SK-N-SH (cell line): Measurements from ENCODE around the gene KIFAP3. TPM values are rescaled to one million over a fixed set of nuclear protein-coding genes. Genes with fewer than 3 reads are reported as not detected.

Source experiments
- CTCF ChIA-PET: fragments of 300-600, 350-600 bp; formaldehyde crosslinking; extraction: SDS; loops from one replicate; lab custom pipeline; 2021; lab: Yijun Ruan, JAX
- POLR2A ChIA-PET: fragments of 350-600 bp; sonication (Branson Sonifier 250); formaldehyde crosslinking; extraction: SDS; loops from one replicate; lab custom pipeline; 2020; ENCODE audit warnings: antibody characterized with exemption, inconsistent platforms; lab: Yijun Ruan, JAX
- DNase-seq: peaks from one replicate; pipeline ENCODE4 v3.0.0; 2012
- H2AFZ ChIP-seq: fragments of 200-600 bp; sonication (generic); 2 replicates; pipeline ENCODE4 v1.8.1; 2016; ENCODE audit warnings: antibody characterized with exemption, mild to moderate bottlenecking, low read depth
- H3F3A ChIP-seq: fragments of 200-600 bp; sonication (generic); replicated peaks from 2 replicates; pipeline ENCODE3; 2016; ENCODE audit warnings: antibody characterized with exemption, mild to moderate bottlenecking; ENCODE audit not compliant: insufficient read depth
- H3K27ac ChIP-seq, 2 experiments: fragments of 200-500 bp in 1 of 2; fragments of 200-600 bp in 1 of 2; sonication (Bioruptor generic) in 1 of 2; sonication (generic), shearing (Covaris generic) in 1 of 2; 2 replicates each; pipeline versions ENCODE4 v1.5.1 to v1.6.1; 2014 to 2016; ENCODE audit warnings: low read depth in 2 of 2, inconsistent platforms in 1 of 2, low read length in 1 of 2, mild to moderate bottlenecking in 1 of 2, mixed read lengths in 1 of 2
- H3K27me3 ChIP-seq: fragments of 200-600 bp; sonication (generic), shearing (Covaris generic); 2 replicates; pipeline ENCODE4 v1.6.1; 2016; ENCODE audit warnings: mixed run types; ENCODE audit not compliant: insufficient read depth
- H3K36me3 ChIP-seq, 2 experiments: fragments of 200-500 bp in 1 of 2; fragments of 200-600 bp in 1 of 2; sonication (Bioruptor generic) in 1 of 2; sonication (generic) in 1 of 2; replicated peaks in 1 of 2; 2 replicates each; pipeline versions ENCODE3 to v1.5.1; 2014 to 2016; ENCODE audit warnings: low read length in 1 of 2, mild to moderate bottlenecking in 1 of 2; ENCODE audit not compliant: insufficient read depth in 2 of 2, control insufficient read depth in 1 of 2
- H3K4me1 ChIP-seq, 2 experiments: fragments of 200-500 bp in 1 of 2; fragments of 200-600 bp in 1 of 2; sonication (Bioruptor generic) in 1 of 2; sonication (generic), shearing (Covaris generic) in 1 of 2; 2 replicates each; pipeline versions ENCODE4 v1.5.1 to v1.6.1; 2014 to 2016; ENCODE audit warnings: low read depth in 1 of 2, low read length in 1 of 2, mixed run types in 1 of 2; ENCODE audit not compliant: insufficient read depth in 2 of 2, control insufficient read depth in 1 of 2
- H3K4me2 ChIP-seq: fragments of 200-600 bp; sonication (generic), shearing (Covaris generic); 2 replicates; pipeline ENCODE4 v1.6.1; 2017; ENCODE audit warnings: mixed run types
- H3K4me3 ChIP-seq, 2 experiments: fragments of 200-500 bp in 1 of 2; fragments of 200-600 bp in 1 of 2; sonication (Bioruptor generic) in 1 of 2; sonication (generic), shearing (Covaris generic) in 1 of 2; 2 replicates each; pipeline versions ENCODE4 v1.5.1 to v1.8.1; 2014 to 2016; ENCODE audit warnings: low read depth in 2 of 2, inconsistent platforms in 1 of 2, low read length in 1 of 2, mild to moderate bottlenecking in 1 of 2, mixed read lengths in 1 of 2, moderate library complexity in 1 of 2
- H3K79me2 ChIP-seq: fragments of 200-600 bp; sonication (generic); 2 replicates; pipeline ENCODE4 v1.8.1; 2017; ENCODE audit warnings: mild to moderate bottlenecking; ENCODE audit not compliant: insufficient read depth
- H3K9ac ChIP-seq: fragments of 200-600 bp; sonication (generic); 2 replicates; pipeline ENCODE4 v1.6.1; 2017; ENCODE audit warnings: mixed run types
- H3K9me2 ChIP-seq: fragments of 200-600 bp; sonication (generic); 2 replicates; pipeline ENCODE4 v1.6.1; 2017; ENCODE audit warnings: mixed run types
- H3K9me3 ChIP-seq: fragments of 200-600 bp; sonication (generic); 2 replicates; pipeline ENCODE4 v1.6.1; 2017; ENCODE audit warnings: mixed run types, mild to moderate bottlenecking, moderate library complexity
- H4K20me1 ChIP-seq: fragments of 200-600 bp; sonication (generic); 2 replicates; pipeline ENCODE4 v1.6.1; 2017; ENCODE audit warnings: mild to moderate bottlenecking, mixed run types; ENCODE audit not compliant: insufficient read depth
- CHD2 ChIP-seq: fragments of 150-350 bp; IDR thresholded peaks from 2 replicates; pipeline ENCODE4 v1.6.1; 2018; ENCODE audit warnings: low read length; ENCODE audit not compliant: partially characterized antibody
- ELF1 ChIP-seq: IDR thresholded peaks from 2 replicates; pipeline ENCODE4 v1.4.0; 2012
- EP300 ChIP-seq, 2 experiments: IDR thresholded peaks; 2 replicates each; pipeline versions ENCODE4 v1.4.0 to v1.6.1; 2012; ENCODE audit warnings: borderline replicate concordance in 1 of 2, low read depth in 1 of 2, low read length in 1 of 2
- EZH2phosphoT487 ChIP-seq: fragments of 200-600 bp; sonication (generic); IDR thresholded peaks from 2 replicates; pipeline ENCODE4 v1.6.1; 2017; ENCODE audit warnings: low read depth, mixed run types, mild to moderate bottlenecking, antibody characterized with exemption, moderate library complexity, borderline replicate concordance
- FOSL2 ChIP-seq: IDR thresholded peaks from 2 replicates; pipeline ENCODE4 v1.4.0; 2012; ENCODE audit warnings: low read depth, mild to moderate bottlenecking, moderate library complexity, borderline replicate concordance
- FOXJ3 ChIP-seq: sonication (generic); formaldehyde crosslinking; IDR thresholded peaks from 2 replicates; pipeline ENCODE4 v1.5.1; 2020; ENCODE audit warnings: mild to moderate bottlenecking, missing genetic modification reagents
- FOXM1 ChIP-seq: IDR thresholded peaks from 2 replicates; pipeline ENCODE4 v1.4.0; 2012; ENCODE audit warnings: low read depth, mild to moderate bottlenecking
- GABPA ChIP-seq: IDR thresholded peaks from 2 replicates; pipeline ENCODE4 v1.4.0; 2012; ENCODE audit warnings: low read depth, mild to moderate bottlenecking
- GATA2 ChIP-seq: sonication (generic); formaldehyde crosslinking; IDR thresholded peaks from 2 replicates; pipeline ENCODE4 v1.5.0; 2020; ENCODE audit warnings: mild to moderate bottlenecking, missing genetic modification reagents
- JUND ChIP-seq: IDR thresholded peaks from 2 replicates; pipeline ENCODE4 v1.4.0; 2012
- MEF2A ChIP-seq: IDR thresholded peaks from 2 replicates; pipeline ENCODE4 v1.4.0; 2012; ENCODE audit warnings: low read depth, borderline replicate concordance
- MXI1 ChIP-seq: IDR thresholded peaks from 2 replicates; pipeline ENCODE4 v1.6.1; 2012; ENCODE audit warnings: mild to moderate bottlenecking, low read depth, low read length, improper control_type of control experiment
- NFIC ChIP-seq: IDR thresholded peaks from 2 replicates; pipeline ENCODE4 v1.4.0; 2012; ENCODE audit warnings: borderline replicate concordance
- RCOR1 ChIP-seq: fragments of 150-350 bp; IDR thresholded peaks from 2 replicates; pipeline ENCODE4 v1.6.1; 2017; ENCODE audit warnings: antibody characterized with exemption, low read length
- RFX5 ChIP-seq: IDR thresholded peaks from 2 replicates; pipeline ENCODE4 v1.6.1; 2012; ENCODE audit warnings: mild to moderate bottlenecking, improper control_type of control experiment, low read length
- RXRA ChIP-seq: IDR thresholded peaks from 2 replicates; pipeline ENCODE4 v1.4.0; 2012; ENCODE audit warnings: low read depth, mild to moderate bottlenecking, borderline replicate concordance
- SMC3 ChIP-seq: IDR thresholded peaks from 2 replicates; pipeline ENCODE4 v1.6.1; 2012; ENCODE audit warnings: low read depth, low read length, improper control_type of control experiment
- YY1 ChIP-seq: IDR thresholded peaks from 2 replicates; pipeline ENCODE4 v1.4.0; 2012; ENCODE audit warnings: low read depth, mild to moderate bottlenecking
- WGBS: methylation state at CpG from one replicate; pipeline ENCODE4 v1.1.6; 2017; ENCODE audit warnings: low lambda C conversion rate; 5-methylcytosine and 5-hydroxymethylcytosine counted together
- polyA plus RNA-seq, 3 experiments: library from polyadenylated mRNA; depleted of rRNA; stranded (reverse); fragments of >200 nt; gene quantifications; 2 replicates each; pipeline ENCODE4 v1.2.3, GENCODE V29; 2012
- TF ChIP-seq, protein P1 (sequence below): fragments of 200-600 bp; sonication (generic); IDR thresholded peaks from 2 replicates; pipeline ENCODE4 v1.6.1; 2017; ENCODE audit warnings: antibody characterized with exemption, mild to moderate bottlenecking, moderate library complexity
- TF ChIP-seq, protein P2 (sequence below): IDR thresholded peaks from 2 replicates; pipeline ENCODE4 v1.4.0; 2012; ENCODE audit warnings: low read depth, borderline replicate concordance
- TF ChIP-seq, protein P3 (sequence below): IDR thresholded peaks from 2 replicates; pipeline ENCODE4 v1.4.0; 2012; ENCODE audit warnings: low read depth, borderline replicate concordance
- TF ChIP-seq, protein P4 (sequence below): fragments of 150-350 bp; IDR thresholded peaks from 2 replicates; pipeline ENCODE4 v1.6.1; 2016; ENCODE audit warnings: mild to moderate bottlenecking, low read depth, low read length
- TF ChIP-seq, protein P5 (sequence below): IDR thresholded peaks from 2 replicates; pipeline ENCODE4; 2012
- TF ChIP-seq, protein P6 (sequence below): IDR thresholded peaks from 2 replicates; pipeline ENCODE4 v1.4.0; 2012; ENCODE audit warnings: low read depth

Gene KIFAP3
- polyA plus RNA-seq, 1 of the 3 experiments (the other 2 are of a cell fraction) = 10.7 TPM

DNA sequence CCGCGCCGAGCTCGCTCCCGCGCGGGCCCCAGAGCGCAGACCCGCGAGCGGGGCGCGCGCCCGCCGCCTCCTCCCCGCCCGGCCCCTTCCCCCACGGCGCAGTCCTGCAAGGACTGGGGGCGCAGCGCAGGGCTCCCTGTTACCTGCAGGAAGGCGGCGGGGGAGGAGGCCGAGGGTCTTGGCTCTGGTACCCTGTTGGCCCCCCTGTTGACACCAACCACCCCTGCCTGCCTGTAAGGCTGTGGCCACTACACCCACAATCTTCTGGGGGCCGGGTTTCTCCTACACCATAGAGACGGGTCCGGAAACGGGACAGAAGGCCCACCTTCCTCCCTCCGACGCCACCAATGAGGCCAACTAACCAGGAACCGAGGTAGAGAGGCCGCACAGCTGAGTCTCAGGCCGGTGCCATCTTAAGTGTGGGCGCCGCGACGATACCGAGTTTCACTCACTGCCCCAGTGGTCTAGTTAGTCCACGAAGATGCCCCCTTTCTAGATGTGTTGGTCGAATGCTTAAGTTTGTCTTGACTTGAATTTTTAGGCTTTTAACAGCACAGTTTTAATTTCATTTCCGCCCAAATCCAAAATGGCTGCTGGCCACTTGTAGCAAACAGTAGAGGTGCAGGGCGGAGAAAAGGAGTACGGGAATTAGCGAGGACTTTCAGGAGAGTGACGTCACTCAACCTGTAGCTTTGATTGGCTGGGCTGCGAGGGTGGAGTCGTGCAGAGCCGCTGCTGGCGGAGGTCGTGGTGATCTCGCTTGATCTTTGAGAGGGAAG, 180.7 kb downstream of the KIFAP3 start, which contains the start of gene SCYL3:
Gene SCYL3 (minus strand): TSS at position 252 of the 779 bp plus-strand sequence. CDS start 5,056 bp downstream, outside the sequence.
- Histone ChIP-seq H3F3A (peaks cover 5% of the 10 kb centered on the region), H3K9ac (peak within 1 kb of the TSS; percentile 98), H3K4me3 (peak within 1 kb of the TSS; percentile 90 to 95), H3K27ac (peak within 1 kb of the TSS; percentile 91 to 96), H3K79me2 (peaks cover 45% of the 10 kb centered on the region), H3K4me2 (peak within 1 kb of the TSS; percentile 80), H3K36me3 (no peaks in the 10 kb centered on the region), H3K9me3 (no peaks in the 10 kb centered on the region), H3K4me1 (peaks cover 14 to 20% of the 10 kb centered on the region in 2 experiments; a peak in 3 of 4 replicates), H4K20me1 (no peaks in the 10 kb centered on the region), H3K27me3 (no peaks in the 10 kb centered on the region), H2AFZ (peak within 1 kb of the TSS; percentile 99), H3K9me2 (no peaks in the 10 kb centered on the region)
- POLR2A ChIA-PET = interaction anchor here (0.6 to 1.7 kb wide), 7 partner anchors 8 to 638 kb away, joined by 3 to 15 read pairs (median 5); partner anchors contain the start of genes GORAB, KIFAP3 and METTL18
- CTCF ChIA-PET = interaction anchor here (0.6 to 1.4 kb wide), 3 partner anchors 21 to 111 kb away, joined by 3 to 5 read pairs (median 4); no protein-coding TSS in a partner anchor
- DNase-seq = peak; percentile 92
- WGBS = 0% methylated on average over 31 of the region's 52 CpGs
- no peak for TF ChIP-seq FOXM1
- no peak for TF ChIP-seq RCOR1
- TF ChIP-seq ELF1 = peak; percentile 99
- TF ChIP-seq FOSL2 = no peak
- TF ChIP-seq MEF2A = no peak
- no peak for TF ChIP-seq FOXJ3
- TF ChIP-seq GABPA = peak; percentile 88
- peak; percentile 100 for TF ChIP-seq YY1
- TF ChIP-seq NFIC = no peak; the same call in 1 of the 2 replicates
- peak; percentile 15 to 21; a peak in 1 of 4 replicates for TF ChIP-seq EP300 (IDR thresholded peaks at IDR 0.05; ENCODE audit: borderline replicate concordance in 1 of 2, low read depth in 1 of 2, low read length in 1 of 2)
- TF ChIP-seq RFX5 = peak; percentile 95
- no peak for TF ChIP-seq JUND
- TF ChIP-seq, protein P1, sequence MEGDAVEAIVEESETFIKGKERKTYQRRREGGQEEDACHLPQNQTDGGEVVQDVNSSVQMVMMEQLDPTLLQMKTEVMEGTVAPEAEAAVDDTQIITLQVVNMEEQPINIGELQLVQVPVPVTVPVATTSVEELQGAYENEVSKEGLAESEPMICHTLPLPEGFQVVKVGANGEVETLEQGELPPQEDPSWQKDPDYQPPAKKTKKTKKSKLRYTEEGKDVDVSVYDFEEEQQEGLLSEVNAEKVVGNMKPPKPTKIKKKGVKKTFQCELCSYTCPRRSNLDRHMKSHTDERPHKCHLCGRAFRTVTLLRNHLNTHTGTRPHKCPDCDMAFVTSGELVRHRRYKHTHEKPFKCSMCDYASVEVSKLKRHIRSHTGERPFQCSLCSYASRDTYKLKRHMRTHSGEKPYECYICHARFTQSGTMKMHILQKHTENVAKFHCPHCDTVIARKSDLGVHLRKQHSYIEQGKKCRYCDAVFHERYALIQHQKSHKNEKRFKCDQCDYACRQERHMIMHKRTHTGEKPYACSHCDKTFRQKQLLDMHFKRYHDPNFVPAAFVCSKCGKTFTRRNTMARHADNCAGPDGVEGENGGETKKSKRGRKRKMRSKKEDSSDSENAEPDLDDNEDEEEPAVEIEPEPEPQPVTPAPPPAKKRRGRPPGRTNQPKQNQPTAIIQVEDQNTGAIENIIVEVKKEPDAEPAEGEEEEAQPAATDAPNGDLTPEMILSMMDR = no peak
- TF ChIP-seq, protein P2, sequence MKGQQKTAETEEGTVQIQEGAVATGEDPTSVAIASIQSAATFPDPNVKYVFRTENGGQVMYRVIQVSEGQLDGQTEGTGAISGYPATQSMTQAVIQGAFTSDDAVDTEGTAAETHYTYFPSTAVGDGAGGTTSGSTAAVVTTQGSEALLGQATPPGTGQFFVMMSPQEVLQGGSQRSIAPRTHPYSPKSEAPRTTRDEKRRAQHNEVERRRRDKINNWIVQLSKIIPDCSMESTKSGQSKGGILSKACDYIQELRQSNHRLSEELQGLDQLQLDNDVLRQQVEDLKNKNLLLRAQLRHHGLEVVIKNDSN = no peak
- peak; percentile 74 for TF ChIP-seq CHD2
- no peak for TF ChIP-seq RXRA
- TF ChIP-seq, protein P3, sequence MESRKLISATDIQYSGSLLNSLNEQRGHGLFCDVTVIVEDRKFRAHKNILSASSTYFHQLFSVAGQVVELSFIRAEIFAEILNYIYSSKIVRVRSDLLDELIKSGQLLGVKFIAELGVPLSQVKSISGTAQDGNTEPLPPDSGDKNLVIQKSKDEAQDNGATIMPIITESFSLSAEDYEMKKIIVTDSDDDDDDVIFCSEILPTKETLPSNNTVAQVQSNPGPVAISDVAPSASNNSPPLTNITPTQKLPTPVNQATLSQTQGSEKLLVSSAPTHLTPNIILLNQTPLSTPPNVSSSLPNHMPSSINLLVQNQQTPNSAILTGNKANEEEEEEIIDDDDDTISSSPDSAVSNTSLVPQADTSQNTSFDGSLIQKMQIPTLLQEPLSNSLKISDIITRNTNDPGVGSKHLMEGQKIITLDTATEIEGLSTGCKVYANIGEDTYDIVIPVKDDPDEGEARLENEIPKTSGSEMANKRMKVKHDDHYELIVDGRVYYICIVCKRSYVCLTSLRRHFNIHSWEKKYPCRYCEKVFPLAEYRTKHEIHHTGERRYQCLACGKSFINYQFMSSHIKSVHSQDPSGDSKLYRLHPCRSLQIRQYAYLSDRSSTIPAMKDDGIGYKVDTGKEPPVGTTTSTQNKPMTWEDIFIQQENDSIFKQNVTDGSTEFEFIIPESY = peak; percentile 94
- TF ChIP-seq, protein P4, sequence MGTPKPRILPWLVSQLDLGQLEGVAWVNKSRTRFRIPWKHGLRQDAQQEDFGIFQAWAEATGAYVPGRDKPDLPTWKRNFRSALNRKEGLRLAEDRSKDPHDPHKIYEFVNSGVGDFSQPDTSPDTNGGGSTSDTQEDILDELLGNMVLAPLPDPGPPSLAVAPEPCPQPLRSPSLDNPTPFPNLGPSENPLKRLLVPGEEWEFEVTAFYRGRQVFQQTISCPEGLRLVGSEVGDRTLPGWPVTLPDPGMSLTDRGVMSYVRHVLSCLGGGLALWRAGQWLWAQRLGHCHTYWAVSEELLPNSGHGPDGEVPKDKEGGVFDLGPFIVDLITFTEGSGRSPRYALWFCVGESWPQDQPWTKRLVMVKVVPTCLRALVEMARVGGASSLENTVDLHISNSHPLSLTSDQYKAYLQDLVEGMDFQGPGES = no peak
- peak; percentile 75 for TF ChIP-seq MXI1
- TF ChIP-seq, protein P5, sequence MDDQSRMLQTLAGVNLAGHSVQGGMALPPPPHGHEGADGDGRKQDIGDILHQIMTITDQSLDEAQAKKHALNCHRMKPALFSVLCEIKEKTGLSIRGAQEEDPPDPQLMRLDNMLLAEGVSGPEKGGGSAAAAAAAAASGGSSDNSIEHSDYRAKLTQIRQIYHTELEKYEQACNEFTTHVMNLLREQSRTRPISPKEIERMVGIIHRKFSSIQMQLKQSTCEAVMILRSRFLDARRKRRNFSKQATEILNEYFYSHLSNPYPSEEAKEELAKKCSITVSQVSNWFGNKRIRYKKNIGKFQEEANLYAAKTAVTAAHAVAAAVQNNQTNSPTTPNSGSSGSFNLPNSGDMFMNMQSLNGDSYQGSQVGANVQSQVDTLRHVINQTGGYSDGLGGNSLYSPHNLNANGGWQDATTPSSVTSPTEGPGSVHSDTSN = no peak
- TF ChIP-seq GATA2 (CRISPR knock-in tag) = no peak
- no peak for TF ChIP-seq SMC3
- no peak for TF ChIP-seq EZH2phosphoT487
- TF ChIP-seq, protein P6, sequence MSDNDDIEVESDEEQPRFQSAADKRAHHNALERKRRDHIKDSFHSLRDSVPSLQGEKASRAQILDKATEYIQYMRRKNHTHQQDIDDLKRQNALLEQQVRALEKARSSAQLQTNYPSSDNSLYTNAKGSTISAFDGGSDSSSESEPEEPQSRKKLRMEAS = peak; percentile 65
